ENCODE data around the gene JUND.

Gene JUND

GRCh38 chr19:18264137-18264854 lies 17.1 kb downstream of the JUND start:
- H3K36me3 ChIP-seq (ENCODE audit: control insufficient read depth, insufficient read depth, low read length) = peaks cover 12% of the 10 kb centered on the region
- no peak overlapping the region for H3K9ac ChIP-seq (ENCODE audit: low read length)
- no peak overlapping the region for H3K4me3 ChIP-seq (ENCODE audit: low read depth, low read length)
- H3K4me1 ChIP-seq (ENCODE audit: control insufficient read depth, insufficient read depth, low read length) = no peaks in the 10 kb centered on the region
- no peak overlapping the region for H3K27ac ChIP-seq (ENCODE audit: low read depth, low read length)
- H3K27me3 ChIP-seq (ENCODE audit: control insufficient read depth, insufficient read depth, low read length) = no peaks in the 10 kb centered on the region
- H3K9me3 ChIP-seq (ENCODE audit: control insufficient read depth, insufficient read depth, low read depth, low read length) = no peaks in the 10 kb centered on the region

DNA sequence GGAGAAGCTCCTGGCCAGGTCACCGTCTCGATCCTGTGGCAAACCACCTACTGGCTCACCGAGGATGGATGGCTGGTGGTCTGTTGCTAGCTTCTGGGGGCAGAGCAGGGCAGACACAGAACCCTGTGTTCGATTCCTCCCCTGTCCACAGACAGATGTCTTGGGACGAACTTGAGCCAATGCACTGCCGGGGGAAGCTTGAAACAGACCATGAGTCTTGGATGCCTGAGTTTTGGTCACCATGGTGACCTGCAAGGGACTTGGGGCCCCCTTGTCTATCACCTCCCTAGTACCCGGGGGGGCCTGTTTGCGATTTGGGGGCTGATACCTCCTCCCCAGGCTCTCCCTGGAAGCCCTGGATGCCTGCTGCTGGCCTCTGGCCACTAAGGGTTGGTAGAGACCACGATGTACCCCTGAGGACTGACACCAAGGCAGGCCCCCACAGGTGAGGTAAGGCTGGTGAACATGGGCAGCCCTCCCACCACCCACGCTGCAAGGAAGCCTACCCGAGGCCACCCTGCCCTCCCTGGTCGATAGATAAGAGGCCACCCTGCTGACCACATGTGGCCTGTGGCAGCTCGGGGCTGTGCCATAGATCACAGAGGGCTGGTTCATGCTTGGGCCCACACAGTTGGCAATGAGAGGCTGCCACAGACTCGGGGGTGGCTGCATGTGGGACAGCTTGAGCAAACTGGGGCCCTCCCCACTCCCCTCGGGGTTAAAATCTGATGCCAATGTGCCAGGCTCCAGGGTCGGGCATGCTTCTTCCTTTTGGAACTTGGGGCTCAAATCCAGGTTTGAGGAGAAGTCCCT lies 17.9 kb downstream of the JUND start:
- Histone ChIP-seq H3K4me1 (ENCODE audit: control insufficient read depth, insufficient read depth, low read length) (no peaks in the 10 kb centered on the region), H3K27ac (ENCODE audit: low read depth, low read length) (no peak overlapping the region), H3K4me3 (ENCODE audit: low read depth, low read length) (no peak overlapping the region), H3K9me3 (ENCODE audit: control insufficient read depth, insufficient read depth, low read depth, low read length) (no peaks in the 10 kb centered on the region), H3K27me3 (ENCODE audit: control insufficient read depth, insufficient read depth, low read length) (no peaks in the 10 kb centered on the region), H3K36me3 (ENCODE audit: control insufficient read depth, insufficient read depth, low read length) (peaks cover 12% of the 10 kb centered on the region), H3K9ac (ENCODE audit: low read length) (no peak overlapping the region)

GRCh38 chr19:18262917-18263316 lies 18.5 kb downstream of the JUND start:
- no peaks in the 10 kb centered on the region for H3K4me1 ChIP-seq (ENCODE audit: control insufficient read depth, insufficient read depth, low read length)
- H3K36me3 ChIP-seq (ENCODE audit: control insufficient read depth, insufficient read depth, low read length) = peaks cover 12% of the 10 kb centered on the region
- no peak overlapping the region for H3K4me3 ChIP-seq (ENCODE audit: low read depth, low read length)
- no peak overlapping the region for H3K27ac ChIP-seq (ENCODE audit: low read depth, low read length)
- no peak overlapping the region for H3K9ac ChIP-seq (ENCODE audit: low read length)
- H3K9me3 ChIP-seq (ENCODE audit: control insufficient read depth, insufficient read depth, low read depth, low read length) = no peaks in the 10 kb centered on the region
- no peaks in the 10 kb centered on the region for H3K27me3 ChIP-seq (ENCODE audit: control insufficient read depth, insufficient read depth, low read length)

GRCh38 chr19:18262144-18262543 lies 19.3 kb downstream of the JUND start:
- no peaks in the 10 kb centered on the region for H3K4me1 ChIP-seq (ENCODE audit: control insufficient read depth, insufficient read depth, low read length)
- H3K36me3 ChIP-seq (ENCODE audit: control insufficient read depth, insufficient read depth, low read length) = peaks cover 10% of the 10 kb centered on the region
- H3K27me3 ChIP-seq (ENCODE audit: control insufficient read depth, insufficient read depth, low read length) = no peaks in the 10 kb centered on the region
- H3K27ac ChIP-seq (ENCODE audit: low read depth, low read length) = no peak overlapping the region
- H3K9ac ChIP-seq (ENCODE audit: low read length) = no peak overlapping the region
- H3K4me3 ChIP-seq (ENCODE audit: low read depth, low read length) = no peak overlapping the region
- H3K9me3 ChIP-seq (ENCODE audit: control insufficient read depth, insufficient read depth, low read depth, low read length) = no peaks in the 10 kb centered on the region

DNA sequence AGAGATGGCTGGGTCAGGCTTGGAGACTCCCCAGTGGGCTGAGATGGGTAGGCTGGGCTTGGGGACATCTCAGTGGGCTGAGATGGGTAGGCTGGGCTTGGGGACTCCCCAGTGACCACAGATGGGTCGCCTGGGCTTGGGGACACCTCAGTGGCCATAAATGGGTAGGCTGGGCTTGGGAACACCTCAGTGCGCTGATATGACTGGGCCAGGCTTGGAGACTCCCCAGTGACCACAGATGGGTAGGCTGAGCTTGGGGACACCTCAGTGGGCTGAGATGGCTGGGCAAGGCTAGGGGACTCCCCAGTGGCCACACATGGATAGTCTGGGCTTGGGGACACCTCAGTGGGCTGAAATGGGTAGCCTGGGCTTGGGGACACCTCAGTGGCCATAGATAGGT lies 19.9 kb downstream of the JUND start:
- Histone ChIP-seq H3K9me3 (ENCODE audit: control insufficient read depth, insufficient read depth, low read depth, low read length) (no peaks in the 10 kb centered on the region), H3K36me3 (ENCODE audit: control insufficient read depth, insufficient read depth, low read length) (peaks cover 4% of the 10 kb centered on the region; the same call in 1 of the 2 replicates), H3K9ac (ENCODE audit: low read length) (no peak overlapping the region), H3K4me3 (ENCODE audit: low read depth, low read length) (no peak overlapping the region), H3K27me3 (ENCODE audit: control insufficient read depth, insufficient read depth, low read length) (no peaks in the 10 kb centered on the region), H3K27ac (ENCODE audit: low read depth, low read length) (no peak overlapping the region), H3K4me1 (ENCODE audit: control insufficient read depth, insufficient read depth, low read length) (no peaks in the 10 kb centered on the region)

GRCh38 chr19:18259893-18260292 lies 21.5 kb downstream of the JUND start:
- H3K27ac ChIP-seq (ENCODE audit: low read depth, low read length) = no peak overlapping the region
- H3K9ac ChIP-seq (ENCODE audit: low read length) = no peak overlapping the region
- peaks cover 7% of the 10 kb centered on the region; the same call in 1 of the 2 replicates for H3K27me3 ChIP-seq (ENCODE audit: control insufficient read depth, insufficient read depth, low read length)
- H3K4me3 ChIP-seq (ENCODE audit: low read depth, low read length) = no peak overlapping the region
- H3K36me3 ChIP-seq (ENCODE audit: control insufficient read depth, insufficient read depth, low read length) = no peaks in the 10 kb centered on the region
- peaks cover 7% of the 10 kb centered on the region for H3K4me1 ChIP-seq (ENCODE audit: control insufficient read depth, insufficient read depth, low read length)
- no peaks in the 10 kb centered on the region for H3K9me3 ChIP-seq (ENCODE audit: control insufficient read depth, insufficient read depth, low read depth, low read length)

DNA sequence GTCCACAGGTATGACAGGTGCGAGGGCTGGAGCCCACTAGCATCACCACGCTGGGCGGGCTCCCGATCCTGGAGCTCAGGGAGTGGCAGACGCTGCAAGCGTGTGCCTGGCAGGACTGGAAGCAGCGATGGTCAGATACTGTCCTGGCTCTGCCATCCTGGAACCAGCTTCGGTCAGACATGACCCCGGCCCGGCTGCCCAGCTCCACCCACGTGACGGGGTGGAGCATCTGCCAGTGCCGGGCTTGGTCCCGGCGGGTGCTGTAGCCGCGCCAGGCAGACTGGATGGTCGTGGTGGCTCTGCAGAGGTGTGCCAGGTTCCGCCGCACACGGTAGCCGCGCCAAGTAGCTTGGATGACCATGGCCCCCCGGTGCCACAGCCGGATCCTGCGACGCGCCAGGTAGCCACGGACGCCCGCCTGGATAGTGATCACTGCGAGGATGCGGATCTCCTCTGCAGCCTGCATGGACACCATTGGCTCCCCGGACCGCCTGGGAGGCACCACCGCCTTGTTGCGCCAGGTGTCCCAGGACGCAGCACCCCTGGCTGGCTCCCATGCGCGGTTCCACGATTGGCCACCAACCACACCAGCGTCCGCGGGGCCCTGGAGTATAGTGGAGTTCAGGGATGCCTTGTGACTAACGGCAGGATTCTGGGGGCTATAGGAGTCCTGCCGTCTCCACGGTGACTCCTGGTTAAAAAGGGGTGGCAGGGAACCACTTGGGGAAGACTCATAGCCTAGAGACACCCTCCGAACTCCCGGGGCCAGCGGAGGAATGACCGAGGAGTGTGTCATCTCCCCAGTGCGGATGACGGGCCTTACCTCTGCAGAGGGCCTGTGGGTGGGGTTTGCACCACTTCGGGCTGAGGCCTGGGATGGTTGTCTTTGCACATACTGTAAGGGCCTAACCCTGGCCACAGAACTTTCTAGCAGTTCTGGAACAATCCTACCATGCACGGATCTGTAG lies 23.6 kb downstream of the JUND start:
- no peak overlapping the region for H3K27ac ChIP-seq (ENCODE audit: low read depth, low read length)
- peaks cover 10% of the 10 kb centered on the region for H3K4me1 ChIP-seq (ENCODE audit: control insufficient read depth, insufficient read depth, low read length)
- peaks cover 21% of the 10 kb centered on the region; the same call in 1 of the 2 replicates for H3K27me3 ChIP-seq (ENCODE audit: control insufficient read depth, insufficient read depth, low read length)
- no peaks in the 10 kb centered on the region for H3K36me3 ChIP-seq (ENCODE audit: control insufficient read depth, insufficient read depth, low read length)
- H3K9me3 ChIP-seq (ENCODE audit: control insufficient read depth, insufficient read depth, low read depth, low read length) = no peaks in the 10 kb centered on the region
- no peak overlapping the region for H3K4me3 ChIP-seq (ENCODE audit: low read depth, low read length)
- H3K9ac ChIP-seq (ENCODE audit: low read length) = no peak overlapping the region

GRCh38 chr19:18254546-18255503 lies 26.6 kb downstream of the JUND start:
- Histone ChIP-seq H3K27ac (ENCODE audit: low read depth, low read length) (no peak overlapping the region), H3K4me1 (ENCODE audit: control insufficient read depth, insufficient read depth, low read length) (peaks cover 10% of the 10 kb centered on the region), H3K27me3 (ENCODE audit: control insufficient read depth, insufficient read depth, low read length) (peaks cover 21% of the 10 kb centered on the region; the same call in 1 of the 2 replicates), H3K4me3 (ENCODE audit: low read depth, low read length) (peak overlapping the region; percentile 3; the same call in 1 of the 2 replicates), H3K9me3 (ENCODE audit: control insufficient read depth, insufficient read depth, low read depth, low read length) (peaks cover 4% of the 10 kb centered on the region; the same call in 1 of the 2 replicates), H3K36me3 (ENCODE audit: control insufficient read depth, insufficient read depth, low read length) (no peaks in the 10 kb centered on the region), H3K9ac (ENCODE audit: low read length) (no peak overlapping the region)

DNA sequence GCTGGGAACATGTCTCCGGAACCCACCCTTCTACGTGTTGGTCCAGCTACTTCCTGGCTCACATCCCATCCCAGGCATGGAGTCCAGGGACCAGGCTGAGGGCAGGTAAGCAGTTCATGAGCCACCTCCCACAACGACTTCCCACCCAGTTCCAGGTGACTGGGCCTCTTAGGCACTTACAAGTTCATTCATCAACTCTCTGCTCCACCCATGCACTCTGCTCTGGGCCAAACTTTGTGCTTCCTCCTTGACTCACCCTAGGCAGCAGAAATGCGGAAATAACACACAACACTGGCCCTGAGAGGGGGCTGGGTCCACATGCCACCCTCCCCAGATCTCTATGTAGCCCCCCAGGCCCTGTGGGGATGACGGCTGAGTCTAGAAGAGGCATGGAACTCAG lies 27.7 kb downstream of the JUND start:
- H3K9ac ChIP-seq (ENCODE audit: low read length) = no peak overlapping the region
- no peaks in the 10 kb centered on the region for H3K36me3 ChIP-seq (ENCODE audit: control insufficient read depth, insufficient read depth, low read length)
- peaks cover 10% of the 10 kb centered on the region for H3K4me1 ChIP-seq (ENCODE audit: control insufficient read depth, insufficient read depth, low read length)
- peaks cover 21% of the 10 kb centered on the region; the same call in 1 of the 2 replicates for H3K27me3 ChIP-seq (ENCODE audit: control insufficient read depth, insufficient read depth, low read length)
- peaks cover 4% of the 10 kb centered on the region; the same call in 1 of the 2 replicates for H3K9me3 ChIP-seq (ENCODE audit: control insufficient read depth, insufficient read depth, low read depth, low read length)
- H3K27ac ChIP-seq (ENCODE audit: low read depth, low read length) = no peak overlapping the region
- H3K4me3 ChIP-seq (ENCODE audit: low read depth, low read length) = no peak overlapping the region

- H3K27ac ChIP-seq (ENCODE audit: low read depth, low read length) = no peak overlapping the region
- H3K9ac ChIP-seq (ENCODE audit: low read length) = no peak overlapping the region
- no peak overlapping the region for H3K4me3 ChIP-seq (ENCODE audit: low read depth, low read length)
- H3K36me3 ChIP-seq (ENCODE audit: control insufficient read depth, insufficient read depth, low read length) = no peaks in the 10 kb centered on the region
- peaks cover 21% of the 10 kb centered on the region; the same call in 1 of the 2 replicates for H3K27me3 ChIP-seq (ENCODE audit: control insufficient read depth, insufficient read depth, low read length)
- peaks cover 11% of the 10 kb centered on the region for H3K4me1 ChIP-seq (ENCODE audit: control insufficient read depth, insufficient read depth, low read length)
- peaks cover 4% of the 10 kb centered on the region; the same call in 1 of the 2 replicates for H3K9me3 ChIP-seq (ENCODE audit: control insufficient read depth, insufficient read depth, low read depth, low read length)
Measured at GRCh38 chr19:18253130-18253529, 28.3 kb downstream of the JUND start.

Data from HUES6 (cell line).